ENCODE measurements around the gene PPP1R12B.
"Not testable (repeated sequence)": the region's sequence is repeated elsewhere in the genome, so short reads cannot be mapped to it uniquely, and the experiment has no call there.

The PPP1R12B gene

GRCh38 chr1:202627841-202628565, 279.5 kb downstream of the PPP1R12B start:
- DNase-seq (ENCODE audit: low read depth in 2 of 3, low spot score in 2 of 3) = no peak

DNA sequence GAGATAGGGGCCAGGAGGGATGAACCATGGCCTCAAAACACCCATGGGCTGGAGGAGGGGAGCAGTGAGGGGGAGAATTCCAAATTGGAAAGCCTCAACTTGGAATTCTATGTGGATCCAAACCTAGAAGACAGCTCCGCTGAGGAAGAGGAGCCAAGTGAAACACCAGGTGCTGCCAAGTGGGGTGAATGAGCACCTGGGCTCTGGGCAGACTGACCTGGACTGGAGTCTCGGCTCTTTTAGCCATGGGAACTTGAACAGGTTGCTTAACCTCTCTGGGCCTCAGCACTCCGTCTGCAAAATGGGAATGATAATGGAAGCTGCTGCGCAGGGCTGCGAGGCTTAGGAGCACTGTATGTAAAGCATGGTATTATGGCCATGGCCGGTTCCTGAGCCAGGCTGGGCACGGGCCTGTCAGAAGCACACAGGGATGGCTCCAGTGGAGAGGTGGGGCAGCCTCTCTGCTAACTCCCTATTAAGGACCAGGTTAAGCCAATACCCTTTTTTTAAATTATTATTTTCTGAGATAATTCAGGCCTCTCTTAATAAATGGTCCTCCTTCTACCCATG, 280.2 kb downstream of the PPP1R12B start:
- no peak for DNase-seq (ENCODE audit: low read depth in 2 of 3, low spot score in 2 of 3)

DNA sequence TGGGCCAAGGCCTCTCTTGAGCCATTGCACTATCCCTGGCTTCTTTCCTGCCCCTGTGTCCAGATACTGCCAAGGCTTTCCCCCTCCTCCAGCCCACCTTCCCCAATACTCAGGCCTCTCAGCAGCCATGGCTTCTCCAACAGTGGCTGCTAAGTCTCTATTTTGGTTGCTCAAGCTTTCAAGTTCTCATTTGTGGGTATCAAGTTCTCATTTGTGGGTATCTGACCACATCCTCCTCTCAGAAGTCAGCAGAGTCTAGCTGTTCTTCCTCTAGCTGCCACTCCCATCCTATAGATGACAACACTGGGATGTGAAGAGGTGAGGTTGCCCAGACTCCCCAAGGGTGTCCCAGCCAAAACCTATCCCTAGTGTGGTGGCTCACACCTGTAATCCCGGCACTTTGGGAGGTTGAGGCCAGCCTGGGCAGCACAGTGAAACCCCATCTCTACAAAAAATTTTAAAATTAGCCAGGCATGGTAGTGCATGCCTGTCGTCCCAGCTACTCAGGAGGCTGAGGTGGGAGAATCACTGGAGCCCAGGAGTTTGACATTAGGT, 280.8 kb downstream of the PPP1R12B start:
- DNase-seq (ENCODE audit: low read depth in 2 of 3, low spot score in 2 of 3) = not testable (repeated sequence)

- not testable (repeated sequence) for DNase-seq (ENCODE audit: low read depth in 2 of 3, low spot score in 2 of 3)
Measured at GRCh38 chr1:202630096-202630495, 281.6 kb downstream of the PPP1R12B start.

DNA sequence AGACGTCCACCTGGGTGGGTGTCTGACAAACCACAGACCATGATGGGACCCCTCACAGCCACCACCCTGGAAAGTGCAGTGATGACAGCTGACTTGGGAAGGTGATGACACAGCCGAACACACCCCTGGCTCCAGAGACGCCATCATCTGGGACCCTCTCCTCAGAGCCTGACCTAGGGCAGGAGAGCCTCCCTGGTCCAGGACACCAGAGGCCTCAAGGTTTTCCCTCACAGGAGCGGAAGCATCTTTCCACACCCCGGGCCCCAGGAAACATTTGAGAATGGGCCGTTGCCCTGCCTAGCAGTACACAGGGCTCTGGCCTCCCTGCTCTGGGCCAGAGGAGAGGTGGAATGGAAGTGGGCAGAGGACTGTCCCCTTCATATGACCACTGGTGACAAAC, 282.0 kb downstream of the PPP1R12B start:
- DNase-seq (ENCODE audit: low read depth in 2 of 3, low spot score in 2 of 3) = no peak

DNA sequence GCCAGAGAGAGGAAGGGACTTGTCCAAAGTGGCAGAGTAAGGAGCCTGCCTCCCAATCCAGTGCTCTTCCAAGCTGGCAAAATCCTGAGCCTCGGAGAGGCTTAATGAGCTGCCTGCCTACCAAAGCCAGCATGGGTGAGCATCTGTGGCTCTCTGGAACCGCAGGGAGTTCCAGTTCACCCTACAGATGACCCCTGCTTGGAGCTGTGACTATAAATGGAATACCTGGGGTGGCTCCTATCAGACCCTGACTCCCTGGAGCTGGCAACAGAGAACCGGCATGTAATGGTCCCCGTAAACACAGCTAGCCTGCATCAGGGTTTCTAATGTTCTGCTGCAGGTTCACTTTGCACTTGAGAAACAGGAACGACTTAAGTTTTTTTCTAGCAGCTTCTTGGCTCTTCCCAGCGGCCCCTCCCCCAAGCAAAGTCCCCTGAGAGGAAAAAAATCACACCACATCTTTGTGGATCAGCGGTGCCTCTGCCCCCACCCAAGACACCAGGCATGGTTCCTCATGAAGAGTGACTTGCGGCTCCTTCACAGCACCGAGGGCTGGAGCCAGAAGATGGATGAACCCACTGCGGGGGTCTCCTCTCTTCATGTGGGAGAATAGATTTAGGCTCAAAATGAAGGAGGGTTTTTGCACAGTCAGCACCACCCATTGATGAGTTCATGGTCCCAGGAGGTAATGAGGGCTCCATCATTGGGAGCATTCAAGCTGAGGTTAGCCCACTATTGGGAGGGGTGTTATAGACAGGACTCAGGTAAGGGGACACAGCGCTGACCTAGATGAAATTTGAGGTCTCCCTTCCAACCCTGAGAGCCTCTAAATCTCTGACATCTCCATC, 282.8 kb downstream of the PPP1R12B start:
- no peak for DNase-seq (ENCODE audit: low read depth in 2 of 3, low spot score in 2 of 3)

GRCh38 chr1:202632241-202632640, 283.7 kb downstream of the PPP1R12B start:
- DNase-seq (ENCODE audit: low read depth in 2 of 3, low spot score in 2 of 3) = no peak

GRCh38 chr1:202636171-202636570, 287.7 kb downstream of the PPP1R12B start:
- not testable (repeated sequence) for DNase-seq (ENCODE audit: low read depth in 2 of 3, low spot score in 2 of 3)

DNA sequence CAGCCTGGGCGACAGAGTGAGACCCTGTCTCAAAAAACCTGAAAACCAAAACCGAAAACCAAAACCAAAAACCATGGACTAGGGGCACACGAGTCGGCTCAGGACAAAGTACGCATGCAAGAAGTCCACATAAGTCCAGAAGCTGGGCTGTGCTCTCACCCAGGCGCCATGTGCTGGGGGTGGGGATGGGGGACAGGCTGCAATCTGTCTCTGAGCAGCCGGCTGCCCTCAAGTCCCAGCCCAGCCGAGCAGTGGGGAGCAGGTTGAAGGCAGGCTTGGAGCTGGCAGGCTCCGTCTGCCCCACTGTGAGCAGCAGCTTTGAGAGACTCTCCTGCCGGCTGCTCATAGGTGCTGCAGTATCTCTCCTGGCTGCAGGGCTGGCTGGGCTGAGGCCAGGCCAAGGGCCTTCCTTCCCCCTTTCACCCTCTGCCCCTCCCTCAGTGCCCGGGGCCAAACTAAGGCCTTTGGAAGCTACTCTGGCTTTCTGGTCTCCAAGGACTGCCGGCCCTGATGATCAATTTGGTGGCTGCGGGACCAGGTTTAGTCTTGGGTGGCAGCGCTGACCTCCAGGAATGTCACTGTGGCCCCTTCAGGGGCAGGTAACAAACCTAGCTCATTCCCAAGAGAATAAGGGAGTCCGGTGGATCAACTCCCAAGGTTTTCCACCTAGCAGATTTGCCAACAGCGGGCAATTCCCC, 289.0 kb downstream of the PPP1R12B start:
- DNase-seq (ENCODE audit: low read depth in 2 of 3, low spot score in 2 of 3) = not testable (repeated sequence)

GRCh38 chr1:202638019-202638700, 289.7 kb downstream of the PPP1R12B start:
- DNase-seq (ENCODE audit: low read depth in 2 of 3, low spot score in 2 of 3) = no peak

GRCh38 chr1:202638701-202639305, 290.3 kb downstream of the PPP1R12B start:
- DNase-seq (ENCODE audit: low read depth in 2 of 3, low spot score in 2 of 3) = not testable (repeated sequence)

DNA sequence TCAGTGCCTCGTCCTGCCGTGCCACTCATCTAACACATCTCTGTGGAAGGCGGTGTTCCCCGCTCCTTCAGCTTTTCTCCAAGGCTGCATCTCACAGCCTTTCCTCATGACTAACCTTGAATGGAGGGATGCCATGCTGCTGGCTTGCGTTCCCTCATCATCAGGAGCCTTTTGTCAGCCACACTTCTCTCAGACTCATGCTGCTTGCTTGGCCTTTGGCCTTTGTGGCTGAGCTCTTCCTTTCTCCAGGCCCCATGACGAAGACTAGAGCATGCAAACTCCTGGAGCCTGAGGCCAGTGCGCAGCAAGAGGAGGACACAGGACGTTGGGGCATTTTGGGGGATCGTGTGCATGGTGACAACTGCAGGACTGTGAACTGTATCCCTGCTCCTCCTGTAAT, 291.0 kb downstream of the PPP1R12B start:
- DNase-seq (ENCODE audit: low read depth in 2 of 3, low spot score in 2 of 3) = no peak

DNA sequence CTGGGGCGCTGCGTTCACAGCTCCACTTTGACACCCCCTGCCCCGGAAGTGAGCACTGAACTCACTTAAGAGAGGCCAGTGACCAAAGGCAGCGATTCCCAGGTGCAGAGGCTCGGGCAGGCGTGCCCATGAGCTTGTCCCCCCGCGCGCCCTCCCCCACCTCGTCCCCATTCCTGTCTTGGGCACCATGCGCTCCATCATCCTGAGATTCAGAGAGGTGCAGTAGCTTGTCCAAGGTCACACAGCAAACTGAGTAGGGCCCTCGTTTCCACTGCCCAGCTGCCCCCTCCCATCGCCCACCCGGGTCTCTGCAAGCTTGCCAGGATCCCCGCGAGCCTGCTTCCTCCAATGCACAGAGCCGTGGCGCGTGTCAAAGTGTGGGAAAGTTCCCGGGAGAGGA, 293.7 kb downstream of the PPP1R12B start:
- no peak for DNase-seq (ENCODE audit: low read depth in 2 of 3, low spot score in 2 of 3)
